Skin of body (tissue), 2 donors: Measurements from ENCODE around the gene SAAL1. TPM values are rescaled to one million over a fixed set of nuclear protein-coding genes. Genes with fewer than 3 reads are reported as not detected.

Experiments used
- small RNA-seq: library from RNA; depleted of rRNA; stranded (forward); fragments of <200 nt; gene quantifications from one replicate; pipeline ENCODE3, GENCODE V24; 2014; ENCODE audit warnings: low replicate concordance
- total RNA-seq: library from RNA; depleted of rRNA; stranded (reverse); fragments of >200 nt; gene quantifications from one replicate; pipeline ENCODE4 v1.2.3, GENCODE V29; 2014

SAAL1 gene
- total RNA-seq, 1 donor from 2014 or later, result 15.8 TPM

Small RNAs within 50 kb of the gene (small RNA-seq; reads per million reads assigned to genes)
- gene HIGD1AP5, result not detected

Other genes with a start within 250 kb of the SAAL1 start
- 14.6 TPM for gene SERGEF, start 93.0 kb downstream of the SAAL1 start, total RNA-seq
- gene TPH1, start 59.8 kb downstream of the SAAL1 start, total RNA-seq, result 0.20 TPM
- gene MRGPRX3, start 26.5 kb upstream of the SAAL1 start, total RNA-seq, result not detected
- not detected for gene MRGPRX4, start 66.8 kb upstream of the SAAL1 start, total RNA-seq
- gene SAA4, start 130.7 kb upstream of the SAAL1 start, total RNA-seq, result not detected
- gene SAA2, start 142.6 kb upstream of the SAAL1 start, total RNA-seq, result 0.69 TPM
- gene SAA1, start 160.2 kb upstream of the SAAL1 start, total RNA-seq, result not detected
- 32.8 TPM for gene HPS5, start 216.1 kb upstream of the SAAL1 start, total RNA-seq
- 50.9 TPM for gene GTF2H1, start 216.5 kb upstream of the SAAL1 start, total RNA-seq